ENCODE results near the gene SEMA7A. TPM values are rescaled to one million over a fixed set of nuclear protein-coding genes. Genes with fewer than 3 reads are reported as not detected.
"Not testable (repeated sequence)": the region's sequence is repeated elsewhere in the genome, so short reads cannot be mapped to it uniquely, and the experiment has no call there.

The SEMA7A gene, protein sequence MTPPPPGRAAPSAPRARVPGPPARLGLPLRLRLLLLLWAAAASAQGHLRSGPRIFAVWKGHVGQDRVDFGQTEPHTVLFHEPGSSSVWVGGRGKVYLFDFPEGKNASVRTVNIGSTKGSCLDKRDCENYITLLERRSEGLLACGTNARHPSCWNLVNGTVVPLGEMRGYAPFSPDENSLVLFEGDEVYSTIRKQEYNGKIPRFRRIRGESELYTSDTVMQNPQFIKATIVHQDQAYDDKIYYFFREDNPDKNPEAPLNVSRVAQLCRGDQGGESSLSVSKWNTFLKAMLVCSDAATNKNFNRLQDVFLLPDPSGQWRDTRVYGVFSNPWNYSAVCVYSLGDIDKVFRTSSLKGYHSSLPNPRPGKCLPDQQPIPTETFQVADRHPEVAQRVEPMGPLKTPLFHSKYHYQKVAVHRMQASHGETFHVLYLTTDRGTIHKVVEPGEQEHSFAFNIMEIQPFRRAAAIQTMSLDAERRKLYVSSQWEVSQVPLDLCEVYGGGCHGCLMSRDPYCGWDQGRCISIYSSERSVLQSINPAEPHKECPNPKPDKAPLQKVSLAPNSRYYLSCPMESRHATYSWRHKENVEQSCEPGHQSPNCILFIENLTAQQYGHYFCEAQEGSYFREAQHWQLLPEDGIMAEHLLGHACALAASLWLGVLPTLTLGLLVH
- total RNA-seq (9.5 and 12.0 TPM in 2 replicates), polyA plus RNA-seq (2.4 and 4.6 TPM in 2 replicates)

- peak; percentile 91 for DNase-seq (ENCODE audit: low spot score)
- peak within 1 kb of the TSS; percentile 99 for H3K4me2 ChIP-seq
- no peaks in the 10 kb centered on the region for H3K36me3 ChIP-seq (replicated peaks; ENCODE audit: insufficient read depth, low read depth)
- H3K27ac ChIP-seq, result peak within 1 kb of the TSS; percentile 80
- H3K9me3 ChIP-seq (ENCODE audit: low read depth), result no peaks in the 10 kb centered on the region
- H2AFZ ChIP-seq, result peak within 1 kb of the TSS; percentile 92
- peaks cover 13% of the 10 kb centered on the region for H3K4me1 ChIP-seq (ENCODE audit: insufficient read depth)
- no peaks in the 10 kb centered on the region for H4K20me1 ChIP-seq (ENCODE audit: insufficient read depth, poor library complexity, severe bottlenecking)
- peaks cover 5% of the 10 kb centered on the region for H3K79me2 ChIP-seq
- peaks cover 21% of the 10 kb centered on the region for H3K27me3 ChIP-seq
- peak within 1 kb of the TSS; percentile 87 for H3K4me3 ChIP-seq
- WGBS (ENCODE audit: low lambda C conversion rate, missing lambda C conversion rate), result 4% methylated on average over 46 of the region's 75 CpGs
- TF ChIP-seq EZH2phosphoT487 (IDR thresholded peaks at IDR 0.05; ENCODE audit: low read depth, severe bottlenecking, unreplicated experiment) (no peak), EZH2 (IDR thresholded peaks at IDR 0.05; ENCODE audit: borderline replicate concordance) (no peak)
- TF ChIP-seq, protein P1, sequence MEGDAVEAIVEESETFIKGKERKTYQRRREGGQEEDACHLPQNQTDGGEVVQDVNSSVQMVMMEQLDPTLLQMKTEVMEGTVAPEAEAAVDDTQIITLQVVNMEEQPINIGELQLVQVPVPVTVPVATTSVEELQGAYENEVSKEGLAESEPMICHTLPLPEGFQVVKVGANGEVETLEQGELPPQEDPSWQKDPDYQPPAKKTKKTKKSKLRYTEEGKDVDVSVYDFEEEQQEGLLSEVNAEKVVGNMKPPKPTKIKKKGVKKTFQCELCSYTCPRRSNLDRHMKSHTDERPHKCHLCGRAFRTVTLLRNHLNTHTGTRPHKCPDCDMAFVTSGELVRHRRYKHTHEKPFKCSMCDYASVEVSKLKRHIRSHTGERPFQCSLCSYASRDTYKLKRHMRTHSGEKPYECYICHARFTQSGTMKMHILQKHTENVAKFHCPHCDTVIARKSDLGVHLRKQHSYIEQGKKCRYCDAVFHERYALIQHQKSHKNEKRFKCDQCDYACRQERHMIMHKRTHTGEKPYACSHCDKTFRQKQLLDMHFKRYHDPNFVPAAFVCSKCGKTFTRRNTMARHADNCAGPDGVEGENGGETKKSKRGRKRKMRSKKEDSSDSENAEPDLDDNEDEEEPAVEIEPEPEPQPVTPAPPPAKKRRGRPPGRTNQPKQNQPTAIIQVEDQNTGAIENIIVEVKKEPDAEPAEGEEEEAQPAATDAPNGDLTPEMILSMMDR (IDR thresholded peaks at IDR 0.05; ENCODE audit: poor library complexity), result no peak
- H3K9me2 ChIP-seq (replicated peaks; ENCODE audit: insufficient read depth), result no peaks in the 10 kb centered on the region
Measured at GRCh38 chr15:74433592-74434262, at the start of gene SEMA7A. SEMA7A (minus strand) TSS chr15:74433958; CDS start chr15:74433918, 40 bp downstream.

- H3K9me2 ChIP-seq (replicated peaks; ENCODE audit: insufficient read depth), result no peaks in the 10 kb centered on the region
- no peak overlapping the region for H2AFZ ChIP-seq
- H3K9me3 ChIP-seq (ENCODE audit: low read depth), result no peaks in the 10 kb centered on the region
- TF ChIP-seq EZH2phosphoT487 (IDR thresholded peaks at IDR 0.05; ENCODE audit: low read depth, severe bottlenecking, unreplicated experiment), result no peak
- TF ChIP-seq EZH2 (IDR thresholded peaks at IDR 0.05; ENCODE audit: borderline replicate concordance), result no peak
- TF ChIP-seq, protein P1 (IDR thresholded peaks at IDR 0.05; ENCODE audit: poor library complexity), result no peak
- no peaks in the 10 kb centered on the region for H3K27me3 ChIP-seq
- H4K20me1 ChIP-seq (ENCODE audit: insufficient read depth, poor library complexity, severe bottlenecking), result no peaks in the 10 kb centered on the region
- H3K4me1 ChIP-seq (ENCODE audit: insufficient read depth), result no peaks in the 10 kb centered on the region
- no peak overlapping the region for H3K4me3 ChIP-seq
- no peak overlapping the region for H3K27ac ChIP-seq
- H3K79me2 ChIP-seq, result no peaks in the 10 kb centered on the region
- no peaks in the 10 kb centered on the region for H3K36me3 ChIP-seq (replicated peaks; ENCODE audit: insufficient read depth, low read depth)
- DNase-seq (ENCODE audit: low spot score), result no peak
- no peak overlapping the region for H3K4me2 ChIP-seq
- 53% methylated on average over 3 of the region's 3 CpGs for WGBS (ENCODE audit: low lambda C conversion rate, missing lambda C conversion rate)
Measured at GRCh38 chr15:74482661-74483060, 48.9 kb upstream of the SEMA7A start.

DNA sequence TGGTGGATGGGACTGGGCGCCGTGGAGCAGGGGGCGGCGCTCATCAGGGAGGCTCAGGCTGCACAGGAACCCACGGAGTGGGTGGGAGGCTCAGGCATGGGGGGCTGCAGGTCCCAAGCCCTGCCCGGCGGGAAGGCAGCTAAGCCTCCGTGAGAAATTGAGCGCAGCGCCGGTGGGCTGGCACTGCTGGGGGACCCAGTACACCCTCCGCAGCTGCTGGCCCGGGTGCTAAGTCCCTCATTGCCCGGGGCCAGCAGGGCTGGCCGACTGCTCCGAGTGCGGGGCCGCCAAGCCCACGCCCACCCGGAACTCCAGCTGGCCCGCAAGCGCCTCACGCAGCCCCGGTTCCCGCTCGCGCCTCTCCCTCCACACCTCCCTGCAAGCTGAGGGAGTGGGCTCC is 46.6 kb upstream of the SEMA7A start:
- not testable (repeated sequence) for H4K20me1 ChIP-seq (ENCODE audit: insufficient read depth, poor library complexity, severe bottlenecking); H2AFZ ChIP-seq; H3K79me2 ChIP-seq; H3K27ac ChIP-seq; H3K36me3 ChIP-seq (replicated peaks; ENCODE audit: insufficient read depth, low read depth); H3K27me3 ChIP-seq; H3K9me3 ChIP-seq (ENCODE audit: low read depth); H3K4me2 ChIP-seq; H3K4me1 ChIP-seq (ENCODE audit: insufficient read depth); H3K9me2 ChIP-seq (replicated peaks; ENCODE audit: insufficient read depth); DNase-seq (ENCODE audit: low spot score); H3K4me3 ChIP-seq
- WGBS (ENCODE audit: low lambda C conversion rate, missing lambda C conversion rate), result 95% methylated on average over 27 of the region's 27 CpGs

DNA sequence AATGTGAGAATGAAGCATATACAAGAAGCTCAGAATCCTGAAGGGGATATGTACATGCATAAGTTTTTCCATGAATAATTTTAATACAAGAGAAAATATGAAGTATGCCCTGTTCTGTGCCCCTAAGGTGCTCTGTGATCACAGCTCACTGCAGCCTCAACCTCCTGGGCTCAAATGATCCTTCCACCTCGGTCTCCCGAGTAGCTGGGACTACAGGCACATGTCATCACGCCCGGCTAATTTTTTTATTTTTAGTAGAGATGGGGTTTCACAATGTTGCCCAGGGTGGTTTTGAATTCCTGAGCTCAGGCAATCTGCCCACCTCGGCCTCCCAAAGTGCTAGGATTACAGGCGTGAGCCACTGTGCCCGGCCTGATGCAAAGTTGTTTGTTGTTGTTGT is 37.9 kb upstream of the SEMA7A start:
- WGBS (ENCODE audit: low lambda C conversion rate, missing lambda C conversion rate), result 97% methylated on average over 7 of the region's 7 CpGs
- not testable (repeated sequence) for H3K27me3 ChIP-seq; H3K9me2 ChIP-seq (replicated peaks; ENCODE audit: insufficient read depth); H3K27ac ChIP-seq; H3K4me2 ChIP-seq; H3K9me3 ChIP-seq (ENCODE audit: low read depth); H3K4me1 ChIP-seq (ENCODE audit: insufficient read depth); DNase-seq (ENCODE audit: low spot score); H3K79me2 ChIP-seq; H4K20me1 ChIP-seq (ENCODE audit: insufficient read depth, poor library complexity, severe bottlenecking); H2AFZ ChIP-seq; H3K4me3 ChIP-seq; H3K36me3 ChIP-seq (replicated peaks; ENCODE audit: insufficient read depth, low read depth)

Data from hepatocyte (in vitro differentiated cells).